MM.1S (cell line): ENCODE measurements around the gene TTC28.

Source experiments
- CTCF ChIP-seq: fragments of 300-600 bp; sonication (generic); IDR thresholded peaks from 2 replicates; pipeline ENCODE4 v1.5.1; 2016; ENCODE audit warnings: antibody characterized with exemption, low read length, mixed read lengths
- EZH2 ChIP-seq: fragments of 300-600 bp; sonication (generic); optimal IDR thresholded peaks from 2 replicates; pipeline ENCODE3; 2017; ENCODE audit warnings: low read depth, mild to moderate bottlenecking, antibody characterized with exemption, low read length, mixed read lengths
- EZH2phosphoT487 ChIP-seq: fragments of 300-600 bp; sonication (generic); IDR thresholded peaks from 2 replicates; pipeline ENCODE4 v1.6.1; 2018; ENCODE audit warnings: antibody characterized with exemption, low read length

- no peak for TF ChIP-seq EZH2
- TF ChIP-seq CTCF = no peak
- no peak for TF ChIP-seq EZH2phosphoT487
Measured at GRCh38 chr22:28077166-28077565, 602.5 kb downstream of the TTC28 start.
